WERI-Rb-1 (cell line): Measurements from ENCODE around the gene JPH3.
A peak's percentile ranks its signal among the peaks of the same experiment; 100 is the strongest.

Experiments used
- DNase-seq: peaks from one replicate; pipeline ENCODE4 v3.0.0-alpha.2; 2020
- H3K27ac ChIP-seq: fragments of 250-450 bp; sonication (Bioruptor Pico); 2 replicates; pipeline ENCODE4 v1.5.1; 2020; ENCODE audit warnings: mild to moderate bottlenecking, moderate library complexity
- H3K27me3 ChIP-seq: fragments of 250-450 bp; sonication (Bioruptor Pico); 2 replicates; pipeline ENCODE4 v1.5.1; 2021; ENCODE audit warnings: mild to moderate bottlenecking, low read depth, moderate library complexity; ENCODE audit not compliant: insufficient read depth, severe bottlenecking
- H3K36me3 ChIP-seq: fragments of 250-450 bp; sonication (Bioruptor Pico); 2 replicates; pipeline ENCODE4 v1.5.1; 2020; ENCODE audit warnings: mild to moderate bottlenecking, moderate library complexity
- H3K4me3 ChIP-seq: 2 replicates; pipeline ENCODE4 v1.5.1; 2011; ENCODE audit warnings: low read depth, mild to moderate bottlenecking, control low read depth, low read length
- H3K9me3 ChIP-seq: fragments of 250-450 bp; sonication (Bioruptor Pico); 2 replicates; pipeline ENCODE4 v1.5.1; 2021; ENCODE audit warnings: mild to moderate bottlenecking, moderate library complexity; ENCODE audit not compliant: severe bottlenecking
- TF ChIP-seq, protein P1 (sequence below): IDR thresholded peaks from 2 replicates; pipeline ENCODE4 v1.5.1; 2011; ENCODE audit warnings: low read depth, mild to moderate bottlenecking, control low read depth, inconsistent platforms, low read length

Gene JPH3

DNA sequence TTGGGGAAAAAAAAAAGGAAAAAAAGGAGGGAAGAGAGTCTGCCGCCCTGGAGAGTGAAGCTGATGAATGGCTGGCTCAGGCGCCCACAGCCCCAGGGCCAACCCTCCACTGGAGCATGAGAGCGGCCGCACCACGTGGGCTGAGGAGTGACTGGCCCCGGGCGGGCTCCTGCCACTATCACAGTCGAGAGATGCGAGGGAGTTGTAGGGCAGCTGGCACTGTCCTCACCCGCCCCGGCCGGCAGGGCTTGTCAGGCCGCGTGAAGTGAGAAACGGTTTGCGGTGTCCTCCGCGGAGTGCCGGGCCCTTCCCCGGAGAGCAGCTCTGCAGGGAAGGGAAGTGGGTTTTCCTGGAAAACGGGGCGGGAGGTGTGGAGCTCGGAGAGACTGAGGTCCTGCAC lies 45.9 kb downstream of the JPH3 start:
- H3K9me3 ChIP-seq, result no peaks in the 10 kb centered on the region
- no peaks in the 10 kb centered on the region for H3K36me3 ChIP-seq
- no peak overlapping the region for H3K27ac ChIP-seq
- no peak overlapping the region for H3K4me3 ChIP-seq
- H3K27me3 ChIP-seq, result no peaks in the 10 kb centered on the region
- DNase-seq, result no peak
- TF ChIP-seq, protein P1, sequence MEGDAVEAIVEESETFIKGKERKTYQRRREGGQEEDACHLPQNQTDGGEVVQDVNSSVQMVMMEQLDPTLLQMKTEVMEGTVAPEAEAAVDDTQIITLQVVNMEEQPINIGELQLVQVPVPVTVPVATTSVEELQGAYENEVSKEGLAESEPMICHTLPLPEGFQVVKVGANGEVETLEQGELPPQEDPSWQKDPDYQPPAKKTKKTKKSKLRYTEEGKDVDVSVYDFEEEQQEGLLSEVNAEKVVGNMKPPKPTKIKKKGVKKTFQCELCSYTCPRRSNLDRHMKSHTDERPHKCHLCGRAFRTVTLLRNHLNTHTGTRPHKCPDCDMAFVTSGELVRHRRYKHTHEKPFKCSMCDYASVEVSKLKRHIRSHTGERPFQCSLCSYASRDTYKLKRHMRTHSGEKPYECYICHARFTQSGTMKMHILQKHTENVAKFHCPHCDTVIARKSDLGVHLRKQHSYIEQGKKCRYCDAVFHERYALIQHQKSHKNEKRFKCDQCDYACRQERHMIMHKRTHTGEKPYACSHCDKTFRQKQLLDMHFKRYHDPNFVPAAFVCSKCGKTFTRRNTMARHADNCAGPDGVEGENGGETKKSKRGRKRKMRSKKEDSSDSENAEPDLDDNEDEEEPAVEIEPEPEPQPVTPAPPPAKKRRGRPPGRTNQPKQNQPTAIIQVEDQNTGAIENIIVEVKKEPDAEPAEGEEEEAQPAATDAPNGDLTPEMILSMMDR, result no peak

GRCh38 chr16:87648698-87649487 lies 46.6 kb downstream of the JPH3 start:
- Histone ChIP-seq H3K9me3 (no peaks in the 10 kb centered on the region), H3K27ac (no peak overlapping the region), H3K27me3 (no peaks in the 10 kb centered on the region), H3K36me3 (no peaks in the 10 kb centered on the region), H3K4me3 (no peak overlapping the region)
- TF ChIP-seq, protein P1, result no peak
- no peak for DNase-seq

DNA sequence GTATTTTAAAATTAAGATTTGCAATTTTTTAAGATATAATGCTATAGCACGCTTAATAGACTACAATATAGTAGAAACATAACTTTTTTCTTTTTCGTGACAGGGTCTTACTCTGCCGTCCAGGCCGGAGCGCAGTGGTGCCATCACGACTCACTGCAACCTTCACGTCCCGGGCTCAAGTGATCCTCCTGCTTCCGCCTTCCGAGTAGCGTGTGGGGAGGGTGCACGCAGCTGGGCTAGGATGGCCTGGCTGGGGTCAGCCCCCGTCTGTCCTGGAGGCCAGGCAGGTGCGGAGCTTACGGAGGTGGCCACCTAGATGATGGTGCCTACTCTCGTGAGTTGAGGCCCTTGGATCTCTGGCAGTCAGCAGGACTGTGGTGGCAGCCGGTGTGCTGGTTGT lies 50.1 kb downstream of the JPH3 start:
- no peak for DNase-seq
- Histone ChIP-seq H3K27me3 (no peaks in the 10 kb centered on the region), H3K27ac (no peak overlapping the region), H3K4me3 (no peak overlapping the region), H3K36me3 (no peaks in the 10 kb centered on the region), H3K9me3 (no peaks in the 10 kb centered on the region)
- TF ChIP-seq, protein P1, result no peak

- Histone ChIP-seq H3K4me3 (no peak overlapping the region), H3K9me3 (no peaks in the 10 kb centered on the region), H3K36me3 (no peaks in the 10 kb centered on the region), H3K27me3 (no peaks in the 10 kb centered on the region), H3K27ac (no peak overlapping the region)
- no peak for DNase-seq
- TF ChIP-seq, protein P1, result no peak
Observed at GRCh38 chr16:87652799-87653198, 50.5 kb downstream of the JPH3 start.

- DNase-seq, result peak; percentile 56
- no peaks in the 10 kb centered on the region for H3K9me3 ChIP-seq
Observed at GRCh38 chr16:87653234-87653633, 50.9 kb downstream of the JPH3 start.

More at GRCh38 chr16:87653234-87653633, 50.9 kb downstream of the JPH3 start:
- Histone ChIP-seq H3K36me3 (no peaks in the 10 kb centered on the region), H3K27me3 (no peaks in the 10 kb centered on the region), H3K4me3 (no peak overlapping the region), H3K27ac (no peak overlapping the region)
- TF ChIP-seq, protein P1, result peak; percentile 35; the same call in 1 of the 2 replicates
